HEK293 (cell line): ENCODE measurements around the gene TEAD3.

Experiments used
- CTCF ChIA-PET: fragments of 350-600 bp; formaldehyde crosslinking; extraction: SDS; loops from one replicate; lab custom pipeline; 2021; ENCODE audit warnings: antibody characterized with exemption; lab: Yijun Ruan, JAX
- POLR2A ChIA-PET: fragments of 300-600 bp; formaldehyde crosslinking; extraction: SDS; loops from one replicate; lab custom pipeline; 2020; ENCODE audit warnings: antibody characterized with exemption, inconsistent platforms; lab: Yijun Ruan, JAX
- H3K27ac ChIP-seq: fragments of 200-500 bp; sonication (Bioruptor generic); 2 replicates; pipeline ENCODE4 v1.5.1; 2014; ENCODE audit warnings: low read depth, low read length, control low read depth, inconsistent platforms; ENCODE audit errors: extremely low read depth
- H3K36me3 ChIP-seq, 2 experiments: fragments of 200-500 bp in 1 of 2; sonication (Bioruptor generic) in 1 of 2; 1 replicate in 1 of 2; 2 replicates in 1 of 2; pipeline ENCODE4 v1.5.1; 2014 to 2017; ENCODE audit warnings: inconsistent platforms in 2 of 2, low read length in 2 of 2; ENCODE audit not compliant: control insufficient read depth in 2 of 2, insufficient read depth in 1 of 2
- H3K4me1 ChIP-seq: fragments of 200-500 bp; sonication (Bioruptor generic); 2 replicates; pipeline ENCODE4 v1.5.1; 2014; ENCODE audit warnings: mild to moderate bottlenecking, low read length, inconsistent platforms; ENCODE audit not compliant: control insufficient read depth, insufficient read depth
- H3K4me3 ChIP-seq: 2 replicates; pipeline ENCODE4 v1.5.1; 2011; ENCODE audit warnings: low read depth, mild to moderate bottlenecking, control low read depth, low read length, moderate library complexity
- H3K9me3 ChIP-seq: fragments of 200-500 bp; sonication (Bioruptor generic); 2 replicates; pipeline ENCODE4 v1.5.1; 2014; ENCODE audit warnings: low read depth, low read length, inconsistent platforms; ENCODE audit not compliant: control insufficient read depth, insufficient read depth
- KLF10 ChIP-seq: fragments of 450-650 bp; IDR thresholded peaks from 2 replicates; pipeline ENCODE4 v1.5.1; 2018; ENCODE audit warnings: missing biosample characterization, mild to moderate bottlenecking, missing genetic modification characterization
- KLF8 ChIP-seq: fragments of 450-650 bp; formaldehyde crosslinking; IDR thresholded peaks from 2 replicates; pipeline ENCODE4 v1.5.1; 2016; ENCODE audit warnings: missing biosample characterization, missing genetic modification characterization
- ZBTB7A ChIP-seq: fragments of 450-650 bp; formaldehyde crosslinking; IDR thresholded peaks from 2 replicates; pipeline ENCODE4 v1.5.1; 2016; ENCODE audit warnings: low read depth, missing biosample characterization, missing genetic modification characterization
- ZNF114 ChIP-seq: fragments of 450-650 bp; formaldehyde crosslinking; IDR thresholded peaks from 2 replicates; pipeline ENCODE4 v1.5.0; 2017; ENCODE audit warnings: missing biosample characterization, missing genetic modification characterization
- ZNF138 ChIP-seq: fragments of 450-650 bp; formaldehyde crosslinking; IDR thresholded peaks from 2 replicates; pipeline ENCODE4 v1.5.1; 2016; ENCODE audit warnings: missing biosample characterization, missing genetic modification characterization, borderline replicate concordance
- ZNF175 ChIP-seq: fragments of 450-650 bp; formaldehyde crosslinking; IDR thresholded peaks from 2 replicates; pipeline ENCODE4 v1.5.1; 2016; ENCODE audit warnings: missing biosample characterization, missing genetic modification characterization
- ZNF292 ChIP-seq: fragments of 450-650 bp; formaldehyde crosslinking; IDR thresholded peaks from 2 replicates; pipeline ENCODE4 v1.5.1; 2016; ENCODE audit warnings: low read depth, missing biosample characterization, missing genetic modification characterization, borderline replicate concordance
- ZNF416 ChIP-seq: fragments of 450-650 bp; formaldehyde crosslinking; IDR thresholded peaks from 2 replicates; pipeline ENCODE4 v1.5.1; 2016; ENCODE audit warnings: missing biosample characterization, missing genetic modification characterization
- ZNF530 ChIP-seq: fragments of 450-650 bp; formaldehyde crosslinking; IDR thresholded peaks from 2 replicates; pipeline ENCODE4 v1.5.1; 2016; ENCODE audit warnings: low read depth, missing biosample characterization, missing genetic modification characterization
- ZNF571 ChIP-seq: fragments of 450-650 bp; formaldehyde crosslinking; IDR thresholded peaks from 2 replicates; pipeline ENCODE4 v1.5.0; 2017; ENCODE audit warnings: missing biosample characterization, missing genetic modification characterization
- ZNF645 ChIP-seq: fragments of 450-650 bp; formaldehyde crosslinking; IDR thresholded peaks from 2 replicates; pipeline ENCODE4; 2016; ENCODE audit warnings: missing biosample characterization, missing genetic modification characterization
- ZNF768 ChIP-seq: fragments of 450-650 bp; formaldehyde crosslinking; IDR thresholded peaks from 2 replicates; pipeline ENCODE4 v1.5.1; 2018; ENCODE audit warnings: missing biosample characterization, mild to moderate bottlenecking, missing genetic modification characterization
- ZSCAN16 ChIP-seq: fragments of 450-650 bp; formaldehyde crosslinking; IDR thresholded peaks from 2 replicates; pipeline ENCODE4 v1.5.1; 2016; ENCODE audit warnings: missing biosample characterization, missing genetic modification characterization
- TF ChIP-seq, protein P1 (sequence below): fragments of 450-650 bp; formaldehyde crosslinking; IDR thresholded peaks from 2 replicates; pipeline ENCODE4 v1.5.1; 2017; ENCODE audit warnings: missing biosample characterization, missing genetic modification characterization
- TF ChIP-seq, protein P2 (sequence below): fragments of 450-650 bp; formaldehyde crosslinking; IDR thresholded peaks from 2 replicates; pipeline ENCODE4 v1.5.1; 2016; ENCODE audit warnings: missing biosample characterization, missing genetic modification characterization
- TF ChIP-seq, protein P3 (sequence below): fragments of 450-650 bp; formaldehyde crosslinking; IDR thresholded peaks from 2 replicates; pipeline ENCODE4 v1.5.1; 2016; ENCODE audit warnings: missing biosample characterization, missing genetic modification characterization

Gene TEAD3

DNA sequence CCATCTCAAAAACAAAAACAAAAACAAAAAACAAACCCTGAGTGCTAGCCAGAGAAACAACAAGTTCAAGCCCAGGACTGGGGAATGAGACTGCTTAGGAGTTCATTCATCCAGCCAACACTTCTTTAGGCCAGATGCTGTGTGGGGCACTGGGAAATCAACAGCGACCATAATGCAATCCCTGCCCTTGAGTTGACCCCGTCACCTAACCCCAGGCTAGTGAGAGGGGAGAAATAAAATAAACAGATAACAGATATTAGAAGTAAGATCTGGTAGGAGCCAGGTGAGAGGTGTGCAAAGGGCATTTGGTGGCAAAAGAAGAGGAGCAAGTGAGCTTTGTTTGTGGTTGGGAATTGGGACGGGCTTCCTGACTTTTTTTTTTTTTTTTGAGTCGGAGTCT, 33.6 kb downstream of the TEAD3 start:
- ChIA-PET POLR2A (interaction anchor here (0.6 to 1.5 kb wide), 3 partner anchors 7 to 145 kb away, joined by 3 read pairs; partner anchors contain the start of gene PPARD), CTCF (interaction anchor here (0.9 to 6.3 kb wide), 3 partner anchors 14 to 170 kb away, joined by 4 to 49 read pairs (median 8); partner anchors contain the start of gene PPARD)
- Histone ChIP-seq H3K36me3 (peaks cover 35 to 65% of the 10 kb centered on the region in 2 experiments), H3K4me1 (0 out of 2 replicates have a peak, but pooled peaks cover 5% of the 10 kb centered on the region), H3K4me3 (no peak overlapping the region), H3K27ac (no peak overlapping the region), H3K9me3 (no peaks in the 10 kb centered on the region)
- TF ChIP-seq ZNF645 (no peak), KLF10 (tag by site-specific recombination) (no peak), ZNF571 (tag by site-specific recombination) (no peak), KLF8 (tag by site-specific recombination) (no peak), ZNF175 (tag by site-specific recombination) (no peak), ZNF138 (tag by site-specific recombination) (no peak), ZSCAN16 (tag by site-specific recombination) (no peak), ZNF530 (tag by site-specific recombination) (no peak), ZNF768 (tag by site-specific recombination) (no peak), ZNF416 (no peak), ZNF292 (tag by site-specific recombination) (no peak), ZNF114 (tag by site-specific recombination) (no peak)
- TF ChIP-seq, protein P1, sequence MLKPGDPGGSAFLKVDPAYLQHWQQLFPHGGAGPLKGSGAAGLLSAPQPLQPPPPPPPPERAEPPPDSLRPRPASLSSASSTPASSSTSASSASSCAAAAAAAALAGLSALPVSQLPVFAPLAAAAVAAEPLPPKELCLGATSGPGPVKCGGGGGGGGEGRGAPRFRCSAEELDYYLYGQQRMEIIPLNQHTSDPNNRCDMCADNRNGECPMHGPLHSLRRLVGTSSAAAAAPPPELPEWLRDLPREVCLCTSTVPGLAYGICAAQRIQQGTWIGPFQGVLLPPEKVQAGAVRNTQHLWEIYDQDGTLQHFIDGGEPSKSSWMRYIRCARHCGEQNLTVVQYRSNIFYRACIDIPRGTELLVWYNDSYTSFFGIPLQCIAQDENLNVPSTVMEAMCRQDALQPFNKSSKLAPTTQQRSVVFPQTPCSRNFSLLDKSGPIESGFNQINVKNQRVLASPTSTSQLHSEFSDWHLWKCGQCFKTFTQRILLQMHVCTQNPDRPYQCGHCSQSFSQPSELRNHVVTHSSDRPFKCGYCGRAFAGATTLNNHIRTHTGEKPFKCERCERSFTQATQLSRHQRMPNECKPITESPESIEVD (tag by site-specific recombination) = no peak
- TF ChIP-seq, protein P2, sequence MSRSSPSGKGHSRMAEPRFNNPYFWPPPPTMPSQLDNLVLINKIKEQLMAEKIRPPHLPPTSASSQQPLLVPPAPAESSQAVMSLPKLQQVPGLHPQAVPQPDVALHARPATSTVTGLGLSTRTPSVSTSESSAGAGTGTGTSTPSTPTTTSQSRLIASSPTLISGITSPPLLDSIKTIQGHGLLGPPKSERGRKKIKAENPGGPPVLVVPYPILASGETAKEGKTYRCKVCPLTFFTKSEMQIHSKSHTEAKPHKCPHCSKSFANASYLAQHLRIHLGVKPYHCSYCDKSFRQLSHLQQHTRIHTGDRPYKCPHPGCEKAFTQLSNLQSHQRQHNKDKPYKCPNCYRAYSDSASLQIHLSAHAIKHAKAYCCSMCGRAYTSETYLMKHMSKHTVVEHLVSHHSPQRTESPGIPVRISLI (tag by site-specific recombination) = no peak
- TF ChIP-seq, protein P3, sequence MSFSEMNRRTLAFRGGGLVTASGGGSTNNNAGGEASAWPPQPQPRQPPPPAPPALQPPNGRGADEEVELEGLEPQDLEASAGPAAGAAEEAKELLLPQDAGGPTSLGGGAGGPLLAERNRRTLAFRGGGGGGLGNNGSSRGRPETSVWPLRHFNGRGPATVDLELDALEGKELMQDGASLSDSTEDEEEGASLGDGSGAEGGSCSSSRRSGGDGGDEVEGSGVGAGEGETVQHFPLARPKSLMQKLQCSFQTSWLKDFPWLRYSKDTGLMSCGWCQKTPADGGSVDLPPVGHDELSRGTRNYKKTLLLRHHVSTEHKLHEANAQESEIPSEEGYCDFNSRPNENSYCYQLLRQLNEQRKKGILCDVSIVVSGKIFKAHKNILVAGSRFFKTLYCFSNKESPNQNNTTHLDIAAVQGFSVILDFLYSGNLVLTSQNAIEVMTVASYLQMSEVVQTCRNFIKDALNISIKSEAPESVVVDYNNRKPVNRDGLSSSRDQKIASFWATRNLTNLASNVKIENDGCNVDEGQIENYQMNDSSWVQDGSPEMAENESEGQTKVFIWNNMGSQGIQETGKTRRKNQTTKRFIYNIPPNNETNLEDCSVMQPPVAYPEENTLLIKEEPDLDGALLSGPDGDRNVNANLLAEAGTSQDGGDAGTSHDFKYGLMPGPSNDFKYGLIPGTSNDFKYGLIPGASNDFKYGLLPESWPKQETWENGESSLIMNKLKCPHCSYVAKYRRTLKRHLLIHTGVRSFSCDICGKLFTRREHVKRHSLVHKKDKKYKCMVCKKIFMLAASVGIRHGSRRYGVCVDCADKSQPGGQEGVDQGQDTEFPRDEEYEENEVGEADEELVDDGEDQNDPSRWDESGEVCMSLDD (tag by site-specific recombination) = no peak

DNA sequence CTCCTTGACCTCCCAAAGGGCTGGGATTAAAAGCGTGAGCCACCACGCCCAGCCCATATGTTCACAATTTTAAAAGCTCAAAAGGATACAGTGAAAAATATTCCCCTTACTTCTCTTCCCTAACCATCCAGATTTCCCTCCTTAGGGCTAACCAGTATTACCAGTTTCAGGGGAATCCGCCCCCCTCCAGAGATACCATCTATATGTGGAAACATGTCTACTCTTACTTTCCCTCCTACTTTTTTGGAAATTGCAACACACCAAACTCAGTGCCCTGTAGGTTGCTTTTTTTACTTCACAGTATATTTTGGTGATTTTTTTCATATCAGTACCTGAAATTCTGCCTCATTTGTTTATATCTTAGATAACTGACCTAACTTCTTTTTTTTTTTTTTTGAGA, 35.6 kb downstream of the TEAD3 start:
- Histone ChIP-seq H3K27ac (no peak overlapping the region), H3K4me3 (no peak overlapping the region), H3K4me1 (no peaks in the 10 kb centered on the region), H3K9me3 (no peaks in the 10 kb centered on the region), H3K36me3 (peaks cover 36 to 75% of the 10 kb centered on the region in 2 experiments)
- CTCF ChIA-PET = no interaction called here
- no peak for TF ChIP-seq ZBTB7A
- POLR2A ChIA-PET = interaction anchor here (0.7 kb wide), 1 partner anchor 202 kb away, joined by 5 read pairs; no protein-coding TSS in a partner anchor
